Measurements from ENCODE around the gene DNAJB12.
"Not testable (repeated sequence)": the region's sequence is repeated elsewhere in the genome, so short reads cannot be mapped to it uniquely, and the experiment has no call there.

The DNAJB12 gene

GRCh38 chr10:72354356-72355213 is at the start of gene DNAJB12:
Gene DNAJB12, minus strand, starts transcription at chr10:72354919. Its CDS starts 22 bp downstream, at chr10:72354897.
- DNase-seq = peak; percentile 98

GRCh38 chr10:72395581-72395980 is 40.9 kb upstream of the DNAJB12 start:
- not testable (repeated sequence) for DNase-seq

DNA sequence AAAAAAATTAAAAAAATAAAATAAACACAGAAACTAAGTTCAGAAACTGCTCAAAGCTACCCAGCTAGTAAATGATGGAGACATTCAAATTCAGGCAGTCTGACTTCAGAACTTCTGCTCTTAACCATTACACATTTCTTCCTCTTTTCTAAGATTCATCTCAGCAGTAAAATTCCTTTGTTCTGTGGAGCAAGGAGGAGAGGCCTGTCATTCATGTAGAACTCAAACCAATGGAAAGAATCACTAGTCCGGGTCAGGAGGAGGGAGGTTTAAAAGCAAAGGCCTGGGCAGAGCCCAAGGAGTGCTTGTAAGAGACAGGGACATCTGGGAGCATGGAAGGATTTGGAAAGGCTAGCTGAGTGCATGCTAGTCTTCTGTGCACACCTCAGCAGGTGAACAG is 37.9 kb upstream of the DNAJB12 start:
- DNase-seq = no peak

- DNase-seq = no peak
These were observed 36.0 kb upstream of the DNAJB12 start for GRCh38 chr10:72390764-72391163.

DNA sequence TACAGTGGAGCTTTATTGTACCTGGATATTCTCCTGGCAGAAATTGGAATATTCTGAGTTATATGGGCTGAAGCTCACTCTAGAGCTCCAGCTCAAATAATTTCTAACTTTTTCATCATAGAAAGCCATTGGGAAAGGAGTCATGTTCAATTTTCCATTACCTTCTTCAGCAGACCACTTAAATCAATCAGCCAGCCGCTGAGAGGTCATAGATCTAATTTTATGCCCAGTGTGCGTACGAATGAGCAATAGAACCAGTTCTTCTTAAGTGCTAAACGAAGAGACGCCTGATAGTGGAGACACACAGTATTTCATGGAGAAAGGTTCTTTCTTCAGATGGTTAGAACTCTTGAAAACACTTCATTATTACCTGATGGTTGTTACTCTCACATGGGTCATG is 35.0 kb upstream of the DNAJB12 start:
- no peak for DNase-seq

- no peak for DNase-seq
These were observed 34.3 kb upstream of the DNAJB12 start for GRCh38 chr10:72389014-72389413.

- DNase-seq = no peak
These were observed 33.3 kb upstream of the DNAJB12 start for GRCh38 chr10:72388062-72388461.

GRCh38 chr10:72386916-72387586 is 32.3 kb upstream of the DNAJB12 start:
- no peak for DNase-seq

- DNase-seq = no peak
These were observed 31.0 kb upstream of the DNAJB12 start for GRCh38 chr10:72385724-72386123.

- not testable (repeated sequence) for DNase-seq
These were observed 30.3 kb upstream of the DNAJB12 start for GRCh38 chr10:72384982-72385381.

DNA sequence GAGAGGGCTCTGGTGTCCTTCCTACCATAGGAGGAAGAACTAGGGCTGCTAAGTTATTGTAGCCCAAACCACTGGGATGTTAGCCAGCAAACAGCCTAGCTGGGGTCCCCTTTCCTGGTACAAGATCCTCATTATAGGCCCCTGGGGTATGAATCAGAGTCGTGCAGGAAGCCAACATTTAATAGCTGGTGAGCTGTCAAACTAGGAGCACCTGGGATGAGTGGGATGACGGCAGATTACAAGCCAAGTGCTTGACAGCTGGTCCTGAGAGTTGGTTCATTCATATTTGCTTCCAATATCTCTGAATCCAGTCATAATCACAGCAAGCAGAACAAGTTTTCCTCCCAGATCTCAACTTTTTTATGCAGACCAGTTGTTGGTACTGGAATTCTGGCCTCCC is 25.1 kb upstream of the DNAJB12 start:
- DNase-seq = no peak

DNA sequence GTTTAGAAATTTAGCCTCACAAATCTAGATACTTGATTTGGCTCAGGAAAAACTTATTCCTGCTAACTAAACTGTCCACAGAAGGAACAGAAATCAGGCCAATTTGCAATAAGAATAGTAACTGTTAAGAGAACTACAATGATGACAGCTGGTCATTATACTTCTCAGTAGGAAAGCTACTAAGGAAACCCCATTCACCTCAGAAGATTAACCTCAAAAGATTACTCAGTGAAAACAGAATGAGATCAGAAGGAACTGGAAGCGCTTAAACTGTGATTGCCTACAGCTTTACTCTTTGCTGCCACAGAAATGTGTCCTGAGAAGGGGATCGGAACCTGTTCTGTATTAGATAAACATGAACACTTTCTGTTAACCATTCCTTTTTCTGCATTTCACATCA is 24.3 kb upstream of the DNAJB12 start:
- DNase-seq = no peak

DNA sequence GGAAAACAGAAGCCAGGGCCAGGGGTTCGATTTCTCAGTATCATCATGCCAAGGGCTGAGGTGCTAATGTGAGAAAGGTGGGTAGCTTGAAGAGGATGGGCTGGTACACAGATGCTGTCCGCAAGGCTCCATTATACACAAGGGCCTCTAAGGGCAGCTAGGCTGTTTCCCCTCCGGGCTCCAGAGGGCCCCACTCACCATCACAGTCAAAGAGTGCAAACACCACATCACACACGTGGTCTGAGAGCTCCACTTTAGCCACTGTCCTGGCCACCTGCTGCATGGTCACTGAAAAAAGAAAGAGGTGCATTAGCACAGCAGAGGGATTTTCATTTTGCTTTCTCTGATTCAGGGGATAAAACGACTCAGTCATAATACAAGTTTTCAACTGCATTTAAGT is 20.9 kb upstream of the DNAJB12 start:
- DNase-seq = peak; percentile 47

DNA sequence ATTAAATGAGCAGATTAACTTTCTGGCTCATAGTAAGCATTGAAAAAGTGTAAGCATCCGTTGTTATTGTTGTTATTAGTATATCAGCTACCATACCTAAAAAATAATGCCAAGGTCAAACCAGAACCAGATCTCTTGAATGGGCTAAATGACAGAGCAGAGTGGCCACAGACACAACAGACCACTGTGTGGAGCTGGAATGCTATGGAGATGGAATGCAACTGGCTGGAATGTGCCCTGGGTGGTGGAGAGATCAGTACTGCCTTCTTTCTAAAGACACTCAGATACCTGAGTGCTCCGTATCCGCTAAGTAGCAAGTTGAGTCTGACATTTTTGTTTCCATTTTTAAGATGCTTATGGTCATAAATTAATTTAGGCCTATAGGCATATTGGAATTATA is 20.5 kb upstream of the DNAJB12 start:
- no peak for DNase-seq

- no peak for DNase-seq
These were observed 15.5 kb upstream of the DNAJB12 start for GRCh38 chr10:72370201-72370722.

GRCh38 chr10:72367301-72367960 is 12.7 kb upstream of the DNAJB12 start:
- DNase-seq = no peak

GRCh38 chr10:72365106-72365895 is 10.6 kb upstream of the DNAJB12 start:
- DNase-seq = no peak

- DNase-seq = peak; percentile 95
These were observed 9.6 kb upstream of the DNAJB12 start for GRCh38 chr10:72364239-72364777.

DNA sequence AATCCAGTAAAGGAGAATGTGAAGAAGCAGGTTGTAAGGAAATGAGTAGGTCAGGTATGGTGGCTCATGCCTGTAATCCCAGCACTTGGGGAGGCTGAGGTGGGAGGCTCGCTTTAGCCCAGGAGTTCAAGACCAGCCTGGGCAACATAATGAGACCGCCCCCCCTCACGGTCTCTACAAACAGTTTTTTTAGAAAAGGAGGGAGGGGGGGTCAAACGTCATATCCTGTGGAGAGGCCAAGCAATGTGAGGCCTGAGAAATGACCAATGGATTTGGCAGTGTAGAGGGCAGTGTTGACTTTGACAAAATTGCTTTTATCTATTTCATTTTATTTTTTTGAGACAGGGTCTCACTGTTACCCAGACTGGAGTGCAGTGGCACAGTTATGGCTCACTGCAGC is 2.3 kb upstream of the DNAJB12 start:
- DNase-seq = no peak

GRCh38 chr10:72356115-72356514 is 1.4 kb upstream of the DNAJB12 start:
- DNase-seq = no peak

- DNase-seq = no peak
These were observed 466 bp upstream of the DNAJB12 start for GRCh38 chr10:72355214-72355555.

DNA sequence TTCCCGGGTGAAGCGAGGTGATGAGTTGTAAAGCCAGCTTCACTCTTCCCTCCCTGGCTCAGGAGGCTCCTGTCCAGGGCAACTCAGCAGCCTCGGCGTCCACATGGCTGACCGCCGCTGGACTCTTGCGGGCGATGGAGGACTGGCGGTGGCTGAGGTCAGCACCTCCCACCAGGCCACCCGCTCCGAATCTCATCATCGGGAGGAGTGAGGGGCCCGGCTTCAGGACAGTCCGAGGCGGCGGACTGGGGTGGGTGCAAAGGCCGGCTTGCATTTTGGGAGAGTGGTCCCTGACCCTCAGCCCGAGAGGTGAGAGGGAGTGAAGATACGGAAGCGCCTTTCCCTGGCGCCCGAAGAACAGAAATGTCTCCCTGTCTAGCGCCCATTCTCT is 759 bp downstream of the DNAJB12 start:
- peak; percentile 68 for DNase-seq

Measured in DMS53 (cell line).